Mesodermal cell (in vitro differentiated cells): ENCODE measurements around the gene AATK.

ENCODE experiments used
- H3K27ac ChIP-seq: 2 replicates; pipeline ENCODE4 v1.7.0; 2013; ENCODE audit warnings: mild to moderate bottlenecking, low read depth, low read length, moderate library complexity; ENCODE audit not compliant: severe bottlenecking
- H3K36me3 ChIP-seq: 2 replicates; pipeline ENCODE4 v1.7.1; 2013; ENCODE audit warnings: mild to moderate bottlenecking, low read length, moderate library complexity; ENCODE audit not compliant: control insufficient read depth, insufficient read depth
- H3K4me1 ChIP-seq: one replicate; pipeline ENCODE4 v1.7.1; 2013; ENCODE audit warnings: mild to moderate bottlenecking, low read length; ENCODE audit not compliant: insufficient read depth, control insufficient read depth, poor library complexity, severe bottlenecking
- H3K4me3 ChIP-seq: 2 replicates; pipeline ENCODE4 v1.7.0; 2013; ENCODE audit warnings: low read length, control low read depth, mild to moderate bottlenecking; ENCODE audit not compliant: insufficient read depth, poor library complexity, severe bottlenecking; ENCODE audit errors: extremely low read depth
- H3K9me3 ChIP-seq: 2 replicates; pipeline ENCODE4 v1.7.1; 2013; ENCODE audit warnings: mild to moderate bottlenecking, low read length, moderate library complexity; ENCODE audit not compliant: control insufficient read depth
- WGBS, 2 experiments: methylation state at CpG; one replicate each; pipeline ENCODE4 v1.1.5; 2013; ENCODE audit warnings: missing lambda C conversion rate in 2 of 2; ENCODE audit not compliant: insufficient coverage in 2 of 2; 5-methylcytosine and 5-hydroxymethylcytosine counted together

Gene AATK

GRCh38 chr17:81125573-81126081 is 40.4 kb downstream of the AATK start:
- no peak overlapping the region for H3K27ac ChIP-seq
- 89 to 93% methylated on average over 10 to 12 of the region's 14 CpGs for WGBS, 2 experiments
- H3K9me3 ChIP-seq: no peaks in the 10 kb centered on the region
- H3K36me3 ChIP-seq: no peaks in the 10 kb centered on the region
- H3K4me1 ChIP-seq: peaks cover 3% of the 10 kb centered on the region
- H3K4me3 ChIP-seq: no peak overlapping the region

- 95 to 98% methylated on average over 16 to 17 of the region's 18 CpGs for WGBS, 2 experiments
These were observed 41.6 kb downstream of the AATK start for GRCh38 chr17:81124377-81124776.

GRCh38 chr17:81123052-81124048 is 42.7 kb downstream of the AATK start:
- Histone ChIP-seq H3K36me3 (no peaks in the 10 kb centered on the region), H3K4me3 (no peak overlapping the region), H3K27ac (no peak overlapping the region), H3K4me1 (peaks cover 3% of the 10 kb centered on the region), H3K9me3 (no peaks in the 10 kb centered on the region)
- 93 to 94% methylated on average over 26 to 34 of the region's 39 CpGs for WGBS, 2 experiments

More at GRCh38 chr17:81124377-81124776, 41.6 kb downstream of the AATK start:
- Histone ChIP-seq H3K27ac (no peak overlapping the region), H3K9me3 (no peaks in the 10 kb centered on the region), H3K36me3 (no peaks in the 10 kb centered on the region), H3K4me1 (peaks cover 3% of the 10 kb centered on the region), H3K4me3 (no peak overlapping the region)

GRCh38 chr17:81121841-81122733 is 43.9 kb downstream of the AATK start:
- Histone ChIP-seq H3K4me3 (no peak overlapping the region), H3K9me3 (no peaks in the 10 kb centered on the region), H3K27ac (no peak overlapping the region), H3K36me3 (no peaks in the 10 kb centered on the region), H3K4me1 (peaks cover 3% of the 10 kb centered on the region)
- WGBS, 2 experiments: 93 to 94% methylated on average over 94 to 109 of the region's 109 CpGs

- WGBS, 2 experiments: 87 to 91% methylated on average over 40 to 44 of the region's 45 CpGs
- Histone ChIP-seq H3K27ac (peak overlapping the region; percentile 16), H3K36me3 (no peaks in the 10 kb centered on the region), H3K9me3 (no peaks in the 10 kb centered on the region), H3K4me1 (peaks cover 3% of the 10 kb centered on the region), H3K4me3 (no peak overlapping the region)
These were observed 45.1 kb downstream of the AATK start for GRCh38 chr17:81120695-81121621.

GRCh38 chr17:81120149-81120484 is 45.9 kb downstream of the AATK start:
- Histone ChIP-seq H3K4me3 (no peak overlapping the region), H3K36me3 (no peaks in the 10 kb centered on the region), H3K4me1 (no peaks in the 10 kb centered on the region), H3K27ac (no peak overlapping the region), H3K9me3 (no peaks in the 10 kb centered on the region)
- WGBS, 2 experiments: 94 to 96% methylated on average over 22 to 33 of the region's 33 CpGs

GRCh38 chr17:81119223-81120148 is 46.5 kb downstream of the AATK start:
- peak overlapping the region; percentile 35 for H3K4me3 ChIP-seq
- H3K27ac ChIP-seq: no peak overlapping the region
- 57 to 61% methylated on average over 76 to 89 of the region's 89 CpGs for WGBS, 2 experiments

GRCh38 chr17:81118308-81119221 is 47.5 kb downstream of the AATK start:
- no peaks in the 10 kb centered on the region for H3K9me3 ChIP-seq
- WGBS, 2 experiments: 74 to 84% methylated on average over 22 to 24 of the region's 24 CpGs
- H3K4me1 ChIP-seq: no peaks in the 10 kb centered on the region
- peak overlapping the region; percentile 35 for H3K4me3 ChIP-seq
- no peak overlapping the region for H3K27ac ChIP-seq
- no peaks in the 10 kb centered on the region for H3K36me3 ChIP-seq

More at GRCh38 chr17:81119223-81120148, 46.5 kb downstream of the AATK start:
- Histone ChIP-seq H3K9me3 (no peaks in the 10 kb centered on the region), H3K36me3 (no peaks in the 10 kb centered on the region), H3K4me1 (no peaks in the 10 kb centered on the region)
